Measurements from ENCODE around the gene DOK4. TPM values are rescaled to one million over a fixed set of nuclear protein-coding genes. Genes with fewer than 3 reads are reported as not detected.

DOK4 gene
- total RNA-seq, 1 experiment from 2014 or later: 13.0 TPM

GRCh38 chr16:57514371-57514770 is 28.1 kb upstream of the DOK4 start:
- no peaks in the 10 kb centered on the region; the same call in 1 of the 2 replicates for H3K27me3 ChIP-seq
- no peak for DNase-seq
- no peaks in the 10 kb centered on the region for H3K9me3 ChIP-seq (replicated peaks)
- no peaks in the 10 kb centered on the region for H3K36me3 ChIP-seq
- H3K27ac ChIP-seq: no peak overlapping the region
- H3K4me3 ChIP-seq: no peak overlapping the region
- H3K4me1 ChIP-seq: no peaks in the 10 kb centered on the region

- H3K4me3 ChIP-seq: no peak overlapping the region
- H3K4me1 ChIP-seq: no peaks in the 10 kb centered on the region
- peaks cover 8% of the 10 kb centered on the region for H3K27me3 ChIP-seq
- no peak overlapping the region for H3K27ac ChIP-seq
- no peaks in the 10 kb centered on the region for H3K9me3 ChIP-seq (replicated peaks)
- no peaks in the 10 kb centered on the region for H3K36me3 ChIP-seq
- no peak for DNase-seq
Observed at GRCh38 chr16:57513371-57514102, 27.2 kb upstream of the DOK4 start.

- no peaks in the 10 kb centered on the region for H3K9me3 ChIP-seq (replicated peaks)
- no peak overlapping the region for H3K4me3 ChIP-seq
- H3K27ac ChIP-seq: no peak overlapping the region
- no peaks in the 10 kb centered on the region for H3K4me1 ChIP-seq
- no peaks in the 10 kb centered on the region for H3K36me3 ChIP-seq
- H3K27me3 ChIP-seq: peaks cover 16% of the 10 kb centered on the region
- DNase-seq: no peak
Observed at GRCh38 chr16:57512296-57513001, 26.2 kb upstream of the DOK4 start.

GRCh38 chr16:57510016-57510871 is 24.0 kb upstream of the DOK4 start:
- Histone ChIP-seq H3K4me1 (no peaks in the 10 kb centered on the region), H3K27me3 (peaks cover 34% of the 10 kb centered on the region), H3K4me3 (no peak overlapping the region), H3K36me3 (no peaks in the 10 kb centered on the region), H3K9me3 (replicated peaks) (no peaks in the 10 kb centered on the region), H3K27ac (no peak overlapping the region)
- no peak for DNase-seq

- Histone ChIP-seq H3K9me3 (replicated peaks) (no peaks in the 10 kb centered on the region), H3K27ac (no peak overlapping the region), H3K4me3 (no peak overlapping the region), H3K27me3 (peaks cover 40% of the 10 kb centered on the region), H3K4me1 (no peaks in the 10 kb centered on the region), H3K36me3 (no peaks in the 10 kb centered on the region)
- no peak for DNase-seq
Observed at GRCh38 chr16:57509231-57509923, 23.1 kb upstream of the DOK4 start.

- H3K4me3 ChIP-seq: no peak overlapping the region
- no peak for DNase-seq
- H3K4me1 ChIP-seq: no peaks in the 10 kb centered on the region
- H3K9me3 ChIP-seq (replicated peaks): no peaks in the 10 kb centered on the region
- H3K36me3 ChIP-seq: no peaks in the 10 kb centered on the region
- H3K27ac ChIP-seq: no peak overlapping the region
- peaks cover 50% of the 10 kb centered on the region for H3K27me3 ChIP-seq
Observed at GRCh38 chr16:57508035-57508425, 21.7 kb upstream of the DOK4 start.

GRCh38 chr16:57507136-57508034 is 21.1 kb upstream of the DOK4 start:
- Histone ChIP-seq H3K4me3 (no peak overlapping the region), H3K4me1 (no peaks in the 10 kb centered on the region), H3K27ac (no peak overlapping the region), H3K36me3 (no peaks in the 10 kb centered on the region), H3K9me3 (replicated peaks) (no peaks in the 10 kb centered on the region), H3K27me3 (peaks cover 53% of the 10 kb centered on the region)
- DNase-seq: peak in 1 of 2 experiments; percentile 31

GRCh38 chr16:57505169-57505568 is 18.9 kb upstream of the DOK4 start:
- Histone ChIP-seq H3K27ac (no peak overlapping the region), H3K4me1 (peaks cover 3% of the 10 kb centered on the region; the same call in 1 of the 2 replicates), H3K36me3 (no peaks in the 10 kb centered on the region), H3K9me3 (replicated peaks) (no peaks in the 10 kb centered on the region), H3K27me3 (peaks cover 70% of the 10 kb centered on the region), H3K4me3 (no peak overlapping the region)
- no peak for DNase-seq

- no peak for DNase-seq
- H3K9me3 ChIP-seq (replicated peaks): no peaks in the 10 kb centered on the region
- H3K27me3 ChIP-seq: peaks cover 77% of the 10 kb centered on the region
- H3K36me3 ChIP-seq: no peaks in the 10 kb centered on the region
- H3K27ac ChIP-seq: no peak overlapping the region
- peaks cover 3% of the 10 kb centered on the region; the same call in 1 of the 2 replicates for H3K4me1 ChIP-seq
- H3K4me3 ChIP-seq: no peak overlapping the region
Observed at GRCh38 chr16:57504491-57504890, 18.2 kb upstream of the DOK4 start.

- peaks cover 76% of the 10 kb centered on the region for H3K27me3 ChIP-seq
- no peak overlapping the region for H3K4me3 ChIP-seq
- H3K27ac ChIP-seq: no peak overlapping the region
- H3K4me1 ChIP-seq: peaks cover 3% of the 10 kb centered on the region; the same call in 1 of the 2 replicates
- no peaks in the 10 kb centered on the region for H3K36me3 ChIP-seq
- DNase-seq: no peak
- no peaks in the 10 kb centered on the region for H3K9me3 ChIP-seq (replicated peaks)
Observed at GRCh38 chr16:57504001-57504400, 17.7 kb upstream of the DOK4 start.

GRCh38 chr16:57503366-57503765 is 17.1 kb upstream of the DOK4 start:
- Histone ChIP-seq H3K27me3 (peaks cover 76% of the 10 kb centered on the region), H3K36me3 (no peaks in the 10 kb centered on the region), H3K9me3 (replicated peaks) (no peaks in the 10 kb centered on the region), H3K27ac (no peak overlapping the region), H3K4me1 (peaks cover 3% of the 10 kb centered on the region; the same call in 1 of the 2 replicates), H3K4me3 (no peak overlapping the region)
- DNase-seq: no peak

GRCh38 chr16:57502048-57502775 is 15.9 kb upstream of the DOK4 start:
- Histone ChIP-seq H3K4me3 (no peak overlapping the region), H3K27ac (no peak overlapping the region), H3K36me3 (no peaks in the 10 kb centered on the region), H3K9me3 (replicated peaks) (no peaks in the 10 kb centered on the region), H3K27me3 (peaks cover 68% of the 10 kb centered on the region), H3K4me1 (peaks cover 3% of the 10 kb centered on the region; the same call in 1 of the 2 replicates)
- DNase-seq: no peak

- peaks cover 62% of the 10 kb centered on the region for H3K27me3 ChIP-seq
- peaks cover 3% of the 10 kb centered on the region; the same call in 1 of the 2 replicates for H3K4me1 ChIP-seq
Observed at GRCh38 chr16:57501492-57501891, 15.2 kb upstream of the DOK4 start.

More at GRCh38 chr16:57501492-57501891, 15.2 kb upstream of the DOK4 start:
- DNase-seq: no peak
- no peak overlapping the region for H3K27ac ChIP-seq
- H3K4me3 ChIP-seq: no peak overlapping the region
- no peaks in the 10 kb centered on the region for H3K9me3 ChIP-seq (replicated peaks)
- H3K36me3 ChIP-seq: no peaks in the 10 kb centered on the region

All from SJCRH30 (cell line).